HG02840 (cell line): ENCODE data around the gene DOCK10.

Source experiments
- ATAC-seq: cut with Tn5 transposase; IDR thresholded peaks from one replicate; pipeline ENCODE4 v1.9.1; 2021; ENCODE audit warnings: mild to moderate bottlenecking, moderate library complexity, moderate number of reproducible peaks; ENCODE audit not compliant: unreplicated experiment, low FRiP score

DOCK10 gene

GRCh38 chr2:224847381-224847780, 194.9 kb downstream of the DOCK10 start:
- ATAC-seq = no peak

GRCh38 chr2:224846686-224847085, 195.6 kb downstream of the DOCK10 start:
- ATAC-seq = no peak

GRCh38 chr2:224846161-224846560, 196.1 kb downstream of the DOCK10 start:
- ATAC-seq = no peak

- no peak for ATAC-seq
These were observed 199.1 kb downstream of the DOCK10 start for GRCh38 chr2:224843141-224843540.

- ATAC-seq = no peak
These were observed 200.4 kb downstream of the DOCK10 start for GRCh38 chr2:224841910-224842309.

GRCh38 chr2:224838335-224838734, 203.9 kb downstream of the DOCK10 start:
- ATAC-seq = no peak

GRCh38 chr2:224837558-224837957, 204.7 kb downstream of the DOCK10 start:
- no peak for ATAC-seq

- ATAC-seq = no peak
These were observed 205.2 kb downstream of the DOCK10 start for GRCh38 chr2:224837066-224837465.

- no peak for ATAC-seq
These were observed 206.0 kb downstream of the DOCK10 start for GRCh38 chr2:224836263-224836662.

GRCh38 chr2:224835405-224835804, 206.9 kb downstream of the DOCK10 start:
- no peak for ATAC-seq

- no peak for ATAC-seq
These were observed 208.3 kb downstream of the DOCK10 start for GRCh38 chr2:224833986-224834385.

GRCh38 chr2:224832207-224832606, 210.1 kb downstream of the DOCK10 start:
- no peak for ATAC-seq

GRCh38 chr2:224831530-224831929, 210.7 kb downstream of the DOCK10 start:
- no peak for ATAC-seq

- no peak for ATAC-seq
These were observed 221.8 kb downstream of the DOCK10 start for GRCh38 chr2:224820283-224820991.

GRCh38 chr2:224819075-224819474, 223.2 kb downstream of the DOCK10 start:
- no peak for ATAC-seq

GRCh38 chr2:224817676-224818075, 224.6 kb downstream of the DOCK10 start:
- no peak for ATAC-seq

GRCh38 chr2:224816816-224817215, 225.5 kb downstream of the DOCK10 start:
- ATAC-seq = no peak

- ATAC-seq = no peak
These were observed 228.7 kb downstream of the DOCK10 start for GRCh38 chr2:224813578-224813977.

- ATAC-seq = no peak
These were observed 234.9 kb downstream of the DOCK10 start for GRCh38 chr2:224807153-224807964.

GRCh38 chr2:224803930-224804329, 238.3 kb downstream of the DOCK10 start:
- no peak for ATAC-seq

- no peak for ATAC-seq
These were observed 239.9 kb downstream of the DOCK10 start for GRCh38 chr2:224802407-224802806.

- ATAC-seq = no peak
These were observed 240.9 kb downstream of the DOCK10 start for GRCh38 chr2:224801360-224801759.
